GM10248 (cell line): Measurements from ENCODE around the gene CDV3.

Source experiments
- CTCF ChIA-PET: fragments of 300-600 bp; sonication (Branson Sonifier 250); formaldehyde crosslinking; extraction: SDS; loops from one replicate; lab custom pipeline; 2021; ENCODE audit warnings: antibody characterized with exemption; lab: Yijun Ruan, JAX
- POLR2A ChIA-PET: fragments of 350-650 bp; sonication (Branson Sonifier 250); formaldehyde crosslinking; extraction: SDS; loops from one replicate; lab custom pipeline; 2020; ENCODE audit warnings: antibody characterized with exemption; lab: Yijun Ruan, JAX
- DNase-seq: peaks from one replicate; pipeline ENCODE4 v3.0.0; 2012; ENCODE audit errors: extremely low spot score
- TF ChIP-seq, protein P1 (sequence below): IDR thresholded peaks from 2 replicates; pipeline ENCODE4 v1.5.1; 2012; ENCODE audit warnings: mild to moderate bottlenecking, low read depth; ENCODE audit errors: extremely low read depth, missing control alignments, control extremely low read depth

The CDV3 gene

GRCh38 chr3:133598405-133598804 lies 24.9 kb downstream of the CDV3 start:
- ChIA-PET CTCF (interaction anchor here (1.3 kb wide), 2 partner anchors 9 to 20 kb away, joined by 5 read pairs; no protein-coding TSS in a partner anchor), POLR2A (interaction anchor here (1.6 kb wide), 1 partner anchor 25 kb away, joined by 3 read pairs; the partner anchor contains the start of gene CDV3)
- DNase-seq = no peak
- TF ChIP-seq, protein P1, sequence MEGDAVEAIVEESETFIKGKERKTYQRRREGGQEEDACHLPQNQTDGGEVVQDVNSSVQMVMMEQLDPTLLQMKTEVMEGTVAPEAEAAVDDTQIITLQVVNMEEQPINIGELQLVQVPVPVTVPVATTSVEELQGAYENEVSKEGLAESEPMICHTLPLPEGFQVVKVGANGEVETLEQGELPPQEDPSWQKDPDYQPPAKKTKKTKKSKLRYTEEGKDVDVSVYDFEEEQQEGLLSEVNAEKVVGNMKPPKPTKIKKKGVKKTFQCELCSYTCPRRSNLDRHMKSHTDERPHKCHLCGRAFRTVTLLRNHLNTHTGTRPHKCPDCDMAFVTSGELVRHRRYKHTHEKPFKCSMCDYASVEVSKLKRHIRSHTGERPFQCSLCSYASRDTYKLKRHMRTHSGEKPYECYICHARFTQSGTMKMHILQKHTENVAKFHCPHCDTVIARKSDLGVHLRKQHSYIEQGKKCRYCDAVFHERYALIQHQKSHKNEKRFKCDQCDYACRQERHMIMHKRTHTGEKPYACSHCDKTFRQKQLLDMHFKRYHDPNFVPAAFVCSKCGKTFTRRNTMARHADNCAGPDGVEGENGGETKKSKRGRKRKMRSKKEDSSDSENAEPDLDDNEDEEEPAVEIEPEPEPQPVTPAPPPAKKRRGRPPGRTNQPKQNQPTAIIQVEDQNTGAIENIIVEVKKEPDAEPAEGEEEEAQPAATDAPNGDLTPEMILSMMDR = no peak

GRCh38 chr3:133599280-133599679 lies 25.8 kb downstream of the CDV3 start:
- ChIA-PET CTCF (interaction anchor here (1.2 kb wide), 1 partner anchor 21 kb away, joined by 4 read pairs; no protein-coding TSS in a partner anchor), POLR2A (no interaction called here)
- no peak for DNase-seq
- TF ChIP-seq, protein P1 = no peak

DNA sequence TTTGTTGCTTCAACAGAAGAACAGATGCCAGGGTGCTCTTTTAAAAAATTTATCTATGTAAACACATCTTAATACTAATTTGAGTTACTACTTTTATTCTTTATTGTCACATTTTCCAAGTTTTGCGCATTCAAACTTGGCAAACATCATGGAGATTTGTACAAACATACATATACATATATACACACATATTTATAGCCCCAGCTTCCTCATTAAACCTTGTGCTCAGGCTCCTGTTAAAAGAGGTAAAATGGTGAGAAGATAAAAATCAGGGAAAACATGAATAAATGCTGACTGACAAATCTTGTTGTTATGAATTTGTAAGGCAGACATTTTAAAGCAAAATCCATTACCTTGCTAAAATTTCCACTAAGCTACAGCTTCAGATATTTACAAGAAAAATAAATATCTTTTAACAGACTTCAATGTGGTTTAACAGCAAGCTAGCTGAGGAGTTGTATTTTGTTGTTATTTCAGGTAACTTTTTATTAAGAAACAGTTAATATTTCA lies 27.1 kb downstream of the CDV3 start:
- TF ChIP-seq, protein P1 = no peak
- CTCF ChIA-PET = interaction anchor here (1.1 to 3.0 kb wide), 3 partner anchors 11 to 16 kb away, joined by 3 to 9 read pairs (median 3); no protein-coding TSS in a partner anchor
- no peak for DNase-seq
- POLR2A ChIA-PET = interaction anchor here (0.6 kb wide), 1 partner anchor 53 kb away, joined by 3 read pairs; no protein-coding TSS in a partner anchor

GRCh38 chr3:133606342-133606741 lies 32.9 kb downstream of the CDV3 start:
- ChIA-PET CTCF (interaction anchor here (1.0 to 2.2 kb wide), 4 partner anchors 10 to 57 kb away, joined by 3 to 8 read pairs (median 3); no protein-coding TSS in a partner anchor), POLR2A (interaction anchor here (0.6 kb wide), 1 partner anchor 28 kb away, joined by 5 read pairs; no protein-coding TSS in a partner anchor)
- no peak for DNase-seq
- TF ChIP-seq, protein P1 = no peak

- POLR2A ChIA-PET = interaction anchor here (0.6 kb wide), 1 partner anchor 29 kb away, joined by 5 read pairs; no protein-coding TSS in a partner anchor
- CTCF ChIA-PET = interaction anchor here (1.0 to 2.2 kb wide), 5 partner anchors 9 to 57 kb away, joined by 3 to 8 read pairs (median 3); no protein-coding TSS in a partner anchor
- no peak for DNase-seq
- TF ChIP-seq, protein P1 = no peak
Measured at GRCh38 chr3:133606902-133607301, 33.4 kb downstream of the CDV3 start.

- DNase-seq = no peak
- ChIA-PET CTCF (interaction anchor here (1.8 to 2.2 kb wide), 2 partner anchors 10 to 12 kb away, joined by 5 to 8 read pairs; no protein-coding TSS in a partner anchor), POLR2A (no interaction called here)
- TF ChIP-seq, protein P1 = no peak
Measured at GRCh38 chr3:133607816-133608215, 34.3 kb downstream of the CDV3 start.
